ENCODE data around the gene GARIN5A. TPM values are rescaled to one million over a fixed set of nuclear protein-coding genes. Genes with fewer than 3 reads are reported as not detected.
A peak's percentile ranks its signal among the peaks of the same experiment; 100 is the strongest.

The GARIN5A gene
- total and polyA plus RNA-seq, 11 donors = 0.51 to 6.4 (median 1.6) TPM

GRCh38 chr19:50500753-50501151, 24.1 kb upstream of the GARIN5A start:
- H3K4me3 ChIP-seq = peak overlapping the region in 11 of 12 donors; percentile 38 to 67 (median 51)
- intact Hi-C loops (cut with DNase I) = no loop called here

GRCh38 chr19:50500060-50500752, 23.6 kb upstream of the GARIN5A start:
- DNase-seq (peak; percentile 83 to 92 (median 86)), ATAC-seq (peak; percentile 52 to 62 (median 62))
- intact Hi-C loops (cut with DNase I) = no loop called here
- Histone ChIP-seq H3K36me3 (no peaks in the 10 kb centered on the region), H3K27me3 (no peaks in the 10 kb centered on the region), H3K4me3 (peak overlapping the region in 11 of 12 donors; percentile 6 to 67 (median 51)), H3K9me3 (no peaks in the 10 kb centered on the region), H3K4me1 (peaks cover 0 to 8% (median 0%) of the 10 kb centered on the region in 12 donors), H3K27ac (peak overlapping the region; percentile 71 to 100 (median 89))
- WGBS, 4 donors = 31 to 39% (median 36%) methylated on average over 22 to 27 of the region's 27 CpGs
- TF ChIP-seq POLR2A (IDR thresholded peaks at IDR 0.05) = peak in 1 of 2 donors; percentile 92
- TF ChIP-seq, protein P1, sequence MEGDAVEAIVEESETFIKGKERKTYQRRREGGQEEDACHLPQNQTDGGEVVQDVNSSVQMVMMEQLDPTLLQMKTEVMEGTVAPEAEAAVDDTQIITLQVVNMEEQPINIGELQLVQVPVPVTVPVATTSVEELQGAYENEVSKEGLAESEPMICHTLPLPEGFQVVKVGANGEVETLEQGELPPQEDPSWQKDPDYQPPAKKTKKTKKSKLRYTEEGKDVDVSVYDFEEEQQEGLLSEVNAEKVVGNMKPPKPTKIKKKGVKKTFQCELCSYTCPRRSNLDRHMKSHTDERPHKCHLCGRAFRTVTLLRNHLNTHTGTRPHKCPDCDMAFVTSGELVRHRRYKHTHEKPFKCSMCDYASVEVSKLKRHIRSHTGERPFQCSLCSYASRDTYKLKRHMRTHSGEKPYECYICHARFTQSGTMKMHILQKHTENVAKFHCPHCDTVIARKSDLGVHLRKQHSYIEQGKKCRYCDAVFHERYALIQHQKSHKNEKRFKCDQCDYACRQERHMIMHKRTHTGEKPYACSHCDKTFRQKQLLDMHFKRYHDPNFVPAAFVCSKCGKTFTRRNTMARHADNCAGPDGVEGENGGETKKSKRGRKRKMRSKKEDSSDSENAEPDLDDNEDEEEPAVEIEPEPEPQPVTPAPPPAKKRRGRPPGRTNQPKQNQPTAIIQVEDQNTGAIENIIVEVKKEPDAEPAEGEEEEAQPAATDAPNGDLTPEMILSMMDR (IDR thresholded peaks at IDR 0.05) = peak in 3 of 12 donors; percentile 8 to 26 (median 16)

More at GRCh38 chr19:50500753-50501151, 24.1 kb upstream of the GARIN5A start:
- DNase-seq (peak in 4 of 5 donors; percentile 88 to 96 (median 90)), ATAC-seq (peak; percentile 66 to 81 (median 76))
- Histone ChIP-seq H3K27me3 (no peaks in the 10 kb centered on the region), H3K9me3 (no peaks in the 10 kb centered on the region), H3K4me1 (peaks cover 0 to 8% (median 0%) of the 10 kb centered on the region in 12 donors), H3K36me3 (peaks cover 0 to 5% (median 0%) of the 10 kb centered on the region in 9 donors), H3K27ac (peak overlapping the region; percentile 78 to 100 (median 93))
- 30 to 57% (median 40%) methylated on average over 8 to 10 of the region's 10 CpGs for WGBS, 4 donors
- TF ChIP-seq, protein P1 (IDR thresholded peaks at IDR 0.05) = no peak
- TF ChIP-seq POLR2A (IDR thresholded peaks at IDR 0.05) = peak in 1 of 2 donors; percentile 53

GRCh38 chr19:50498219-50499056, 21.8 kb upstream of the GARIN5A start:
- no peak for DNase-seq
- peak overlapping the region; percentile 8 to 100 (median 70) for H3K27ac ChIP-seq

More at GRCh38 chr19:50498219-50499056, 21.8 kb upstream of the GARIN5A start:
- WGBS, 4 donors = 42 to 59% (median 53%) methylated on average over 11 of the region's 11 CpGs
- intact Hi-C loops (cut with DNase I) = no loop called here
- H3K27me3 ChIP-seq = no peaks in the 10 kb centered on the region
- peaks cover 0 to 8% (median 0%) of the 10 kb centered on the region in 12 donors for H3K4me1 ChIP-seq
- H3K4me3 ChIP-seq = peak overlapping the region in 11 of 12 donors; percentile 13 to 67 (median 47)
- ATAC-seq = no peak
- no peaks in the 10 kb centered on the region for H3K36me3 ChIP-seq
- H3K9me3 ChIP-seq = no peaks in the 10 kb centered on the region
- TF ChIP-seq, protein P1 (IDR thresholded peaks at IDR 0.05) = peak in 1 of 12 donors; percentile 34
- TF ChIP-seq POLR2A (IDR thresholded peaks at IDR 0.05) = peak in 1 of 2 donors; percentile 29

Data from heart left ventricle (tissue), 16 donors.